ENCODE data around the gene CFAP90. TPM values are rescaled to one million over a fixed set of nuclear protein-coding genes. Genes with fewer than 3 reads are reported as not detected.
A peak's percentile ranks its signal among the peaks of the same experiment; 100 is the strongest.

The CFAP90 gene
- total RNA-seq, 1 experiment from 2014 or later: not detected

DNA sequence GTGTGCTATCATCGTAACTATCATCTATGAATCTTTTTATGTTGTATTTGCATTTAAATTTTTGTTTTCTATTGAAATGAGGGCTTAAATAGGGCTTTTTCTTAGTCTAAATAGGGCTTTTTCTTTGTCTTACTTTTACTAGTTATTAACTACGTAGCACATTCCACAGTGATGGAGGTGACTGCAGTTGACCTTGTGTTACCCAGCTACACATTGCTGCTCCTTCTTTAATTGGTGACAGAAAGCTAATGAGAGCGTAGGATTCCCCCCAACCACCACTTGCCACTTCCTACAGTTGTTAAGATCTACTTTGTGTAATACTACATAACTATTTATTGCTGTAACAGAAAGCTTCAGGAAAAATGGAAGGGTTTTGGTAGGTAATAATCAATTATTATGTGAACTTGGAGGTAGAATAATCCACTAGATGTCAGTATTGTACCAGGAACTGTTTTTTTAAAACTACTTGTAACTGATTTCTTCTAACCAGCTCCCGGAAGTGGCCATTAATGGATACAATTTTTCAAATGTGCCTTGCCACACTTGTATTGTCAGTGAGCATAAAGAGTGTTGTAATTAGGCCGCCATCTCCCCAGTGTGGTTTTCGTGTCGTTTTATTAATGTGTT, 36.0 kb upstream of the CFAP90 start:
- no peak overlapping the region for H3K27ac ChIP-seq
- no peak overlapping the region for H3K4me3 ChIP-seq
- no peaks in the 10 kb centered on the region for H3K9me3 ChIP-seq (ENCODE audit: insufficient read depth, low read depth)
- H3K36me3 ChIP-seq (ENCODE audit: low read depth): peaks cover 34% of the 10 kb centered on the region; the same call in 1 of the 2 replicates
- CTCF ChIA-PET: interaction anchor here (0.5 to 1.0 kb wide), 4 partner anchors 13 to 888 kb away, joined by 3 read pairs; no protein-coding TSS in a partner anchor
- no peak overlapping the region for H3K4me2 ChIP-seq
- POLR2A ChIA-PET (ENCODE audit: unreplicated experiment): no interaction called here
- TF ChIP-seq EZH2 (IDR thresholded peaks at IDR 0.05; ENCODE audit: low read depth): no peak
- TF ChIP-seq, protein P1, sequence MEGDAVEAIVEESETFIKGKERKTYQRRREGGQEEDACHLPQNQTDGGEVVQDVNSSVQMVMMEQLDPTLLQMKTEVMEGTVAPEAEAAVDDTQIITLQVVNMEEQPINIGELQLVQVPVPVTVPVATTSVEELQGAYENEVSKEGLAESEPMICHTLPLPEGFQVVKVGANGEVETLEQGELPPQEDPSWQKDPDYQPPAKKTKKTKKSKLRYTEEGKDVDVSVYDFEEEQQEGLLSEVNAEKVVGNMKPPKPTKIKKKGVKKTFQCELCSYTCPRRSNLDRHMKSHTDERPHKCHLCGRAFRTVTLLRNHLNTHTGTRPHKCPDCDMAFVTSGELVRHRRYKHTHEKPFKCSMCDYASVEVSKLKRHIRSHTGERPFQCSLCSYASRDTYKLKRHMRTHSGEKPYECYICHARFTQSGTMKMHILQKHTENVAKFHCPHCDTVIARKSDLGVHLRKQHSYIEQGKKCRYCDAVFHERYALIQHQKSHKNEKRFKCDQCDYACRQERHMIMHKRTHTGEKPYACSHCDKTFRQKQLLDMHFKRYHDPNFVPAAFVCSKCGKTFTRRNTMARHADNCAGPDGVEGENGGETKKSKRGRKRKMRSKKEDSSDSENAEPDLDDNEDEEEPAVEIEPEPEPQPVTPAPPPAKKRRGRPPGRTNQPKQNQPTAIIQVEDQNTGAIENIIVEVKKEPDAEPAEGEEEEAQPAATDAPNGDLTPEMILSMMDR (conservative IDR thresholded peaks at IDR 0.05): peak; percentile 74
- no peaks in the 10 kb centered on the region for H3K4me1 ChIP-seq (replicated peaks; ENCODE audit: insufficient read depth)
- H3K79me2 ChIP-seq (ENCODE audit: low read depth): no peaks in the 10 kb centered on the region
- peaks cover 11% of the 10 kb centered on the region; the same call in 1 of the 2 replicates for H3F3A ChIP-seq (ENCODE audit: insufficient read depth, low read depth)
- no peaks in the 10 kb centered on the region for H3K27me3 ChIP-seq (ENCODE audit: insufficient read depth, low read depth)
- H4K20me1 ChIP-seq (ENCODE audit: insufficient read depth): peaks cover 11% of the 10 kb centered on the region
- DNase-seq: peak in 1 of 2 experiments; percentile 53
- H2AFZ ChIP-seq: no peak overlapping the region
- intact Hi-C loops (cut with micrococcal nuclease; ENCODE audit: unreplicated experiment): loop anchor here (5.0 kb wide), 1 partner anchor 1320 kb away; no protein-coding TSS in a partner anchor
- H3K9me2 ChIP-seq (ENCODE audit: insufficient read depth): no peaks in the 10 kb centered on the region
- no TSS peak for BruUV-seq (replicated peaks)

DNA sequence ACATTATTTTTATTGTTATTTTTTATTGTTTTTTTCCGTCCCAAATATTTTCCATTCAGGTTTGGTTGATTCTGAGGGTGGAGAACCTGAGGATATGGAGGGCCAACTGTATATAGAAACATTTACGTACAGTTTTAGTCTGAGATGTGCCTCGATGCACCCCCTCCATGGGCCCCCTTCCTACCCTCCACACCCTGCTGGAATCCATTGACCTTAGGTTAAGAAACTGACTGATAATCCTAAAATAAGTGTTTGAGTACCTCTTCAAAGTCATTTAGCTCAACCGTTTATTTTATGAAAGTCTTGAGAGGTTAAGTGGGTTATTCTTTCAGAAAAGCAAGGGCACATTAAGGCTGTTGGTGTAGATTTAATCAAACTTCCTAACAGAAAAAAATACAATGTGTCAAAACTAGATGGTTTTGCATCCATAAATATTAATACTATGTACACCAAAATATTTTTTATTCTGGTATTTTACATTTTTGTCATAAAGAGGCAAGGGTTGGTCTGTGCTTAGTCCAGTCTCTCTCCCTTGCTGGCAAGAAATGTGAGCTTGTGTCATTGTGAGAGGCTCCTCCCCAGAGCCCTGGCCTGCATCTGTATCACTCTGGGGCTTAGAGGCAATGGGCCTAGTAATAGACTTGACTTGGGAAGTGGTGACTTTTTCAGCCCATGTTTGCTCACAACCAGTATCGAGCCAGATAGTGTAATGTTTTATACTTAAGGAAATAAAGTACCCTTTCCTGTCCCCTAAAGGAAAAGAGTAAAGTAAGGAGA, 33.7 kb upstream of the CFAP90 start:
- POLR2A ChIA-PET (ENCODE audit: unreplicated experiment): no interaction called here
- Histone ChIP-seq H3K36me3 (ENCODE audit: low read depth) (peaks cover 34% of the 10 kb centered on the region), H3K4me1 (replicated peaks; ENCODE audit: insufficient read depth) (no peaks in the 10 kb centered on the region), H3K79me2 (ENCODE audit: low read depth) (no peaks in the 10 kb centered on the region), H3K4me3 (no peak overlapping the region), H3K9me3 (ENCODE audit: insufficient read depth, low read depth) (no peaks in the 10 kb centered on the region), H3K4me2 (no peak overlapping the region), H3K27ac (no peak overlapping the region), H4K20me1 (ENCODE audit: insufficient read depth) (peaks cover 11% of the 10 kb centered on the region), H3K9me2 (ENCODE audit: insufficient read depth) (no peaks in the 10 kb centered on the region), H2AFZ (no peak overlapping the region), H3F3A (ENCODE audit: insufficient read depth, low read depth) (peaks cover 11% of the 10 kb centered on the region; the same call in 1 of the 2 replicates), H3K27me3 (ENCODE audit: insufficient read depth, low read depth) (no peaks in the 10 kb centered on the region)
- no peak for TF ChIP-seq EZH2 (IDR thresholded peaks at IDR 0.05; ENCODE audit: low read depth)
- TF ChIP-seq, protein P1 (conservative IDR thresholded peaks at IDR 0.05): no peak; the same call in 1 of the 2 replicates
- DNase-seq: no peak
- intact Hi-C loops (cut with micrococcal nuclease; ENCODE audit: unreplicated experiment): loop anchor here (5.0 kb wide), 1 partner anchor 1323 kb away; no protein-coding TSS in a partner anchor
- CTCF ChIA-PET: no interaction called here
- BruUV-seq (replicated peaks): no TSS peak

DNA sequence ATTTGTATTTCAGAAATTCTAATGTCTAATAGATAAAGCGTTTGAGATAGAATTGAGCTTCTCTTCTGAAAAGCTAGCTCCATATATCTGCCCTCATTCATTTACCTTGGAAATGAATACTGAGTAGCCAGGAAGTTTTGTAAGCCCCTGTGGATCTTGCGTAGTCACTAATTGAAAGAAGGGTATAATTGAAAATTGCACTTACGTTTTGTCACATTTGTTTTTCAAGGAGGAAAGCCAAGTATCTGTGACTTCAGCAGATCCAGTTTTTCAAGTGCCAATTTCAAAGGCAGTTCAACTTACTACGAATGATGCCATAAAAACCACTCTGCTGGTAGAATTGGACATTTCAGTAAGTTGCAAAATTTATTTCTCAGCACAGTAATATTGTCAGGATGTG, 32.0 kb upstream of the CFAP90 start:
- Histone ChIP-seq H3K9me2 (ENCODE audit: insufficient read depth) (no peaks in the 10 kb centered on the region), H3K27ac (no peak overlapping the region), H3K9me3 (ENCODE audit: insufficient read depth, low read depth) (no peaks in the 10 kb centered on the region), H3F3A (ENCODE audit: insufficient read depth, low read depth) (peaks cover 11% of the 10 kb centered on the region; the same call in 1 of the 2 replicates), H3K27me3 (ENCODE audit: insufficient read depth, low read depth) (no peaks in the 10 kb centered on the region), H3K36me3 (ENCODE audit: low read depth) (peaks cover 43% of the 10 kb centered on the region), H3K4me1 (replicated peaks; ENCODE audit: insufficient read depth) (no peaks in the 10 kb centered on the region), H3K4me2 (no peak overlapping the region), H2AFZ (no peak overlapping the region), H3K4me3 (no peak overlapping the region), H3K79me2 (ENCODE audit: low read depth) (no peaks in the 10 kb centered on the region), H4K20me1 (ENCODE audit: insufficient read depth) (peaks cover 8% of the 10 kb centered on the region)
- ChIA-PET CTCF (no interaction called here), POLR2A (ENCODE audit: unreplicated experiment) (no interaction called here)
- no peak for TF ChIP-seq EZH2 (IDR thresholded peaks at IDR 0.05; ENCODE audit: low read depth)
- TF ChIP-seq, protein P1 (conservative IDR thresholded peaks at IDR 0.05): no peak
- intact Hi-C loops (cut with micrococcal nuclease; ENCODE audit: unreplicated experiment): no loop called here
- BruUV-seq (replicated peaks): no TSS peak
- DNase-seq: no peak
